GM18511 (cell line): Measurements from ENCODE around the gene MST1R.

Experiments used
- ATAC-seq: cut with Tn5 transposase; IDR thresholded peaks from one replicate; pipeline ENCODE4 v1.9.1; 2021; ENCODE audit warnings: mild to moderate bottlenecking, moderate library complexity; ENCODE audit not compliant: unreplicated experiment

The MST1R gene

DNA sequence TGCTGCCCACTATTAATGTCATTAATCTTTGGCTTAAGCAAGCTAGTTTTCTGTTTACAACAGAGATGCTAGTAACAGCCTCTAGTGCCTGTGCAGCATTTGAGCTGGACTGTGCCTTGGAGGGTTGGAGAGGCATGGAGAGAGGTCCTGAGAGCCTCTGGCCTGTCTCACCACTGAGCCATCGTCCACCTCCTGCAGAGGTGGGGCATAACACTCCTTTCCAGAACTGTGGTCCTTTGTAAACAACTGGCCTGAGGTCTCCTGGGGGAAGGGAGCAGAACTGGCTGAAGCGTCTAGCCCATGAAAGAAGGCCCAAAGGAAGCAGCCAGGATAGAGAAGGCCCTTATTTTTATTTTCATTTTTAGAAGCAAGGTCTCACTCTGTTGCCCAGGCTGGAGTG, 24.0 kb downstream of the MST1R start:
- ATAC-seq, result no peak

DNA sequence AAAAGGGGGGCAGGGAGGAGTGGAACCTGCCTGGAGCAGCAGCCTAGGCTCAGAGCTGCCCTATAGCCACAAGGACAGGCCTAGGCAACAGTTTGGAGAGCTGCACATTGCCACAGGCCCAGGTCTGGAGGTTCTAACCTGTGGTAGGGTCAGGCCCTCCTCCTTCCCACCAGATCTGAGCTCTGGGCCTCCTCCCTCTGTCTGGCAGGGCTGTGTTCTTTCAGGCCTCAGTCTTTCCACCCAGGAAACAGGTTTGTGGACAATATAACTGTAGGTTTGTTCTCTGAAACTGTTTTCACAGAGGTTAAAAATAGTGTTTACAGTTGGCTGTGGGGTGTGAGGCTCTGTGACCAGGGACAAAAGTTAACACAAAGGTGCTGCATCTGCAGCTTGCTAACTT, 25.0 kb downstream of the MST1R start:
- no peak for ATAC-seq

DNA sequence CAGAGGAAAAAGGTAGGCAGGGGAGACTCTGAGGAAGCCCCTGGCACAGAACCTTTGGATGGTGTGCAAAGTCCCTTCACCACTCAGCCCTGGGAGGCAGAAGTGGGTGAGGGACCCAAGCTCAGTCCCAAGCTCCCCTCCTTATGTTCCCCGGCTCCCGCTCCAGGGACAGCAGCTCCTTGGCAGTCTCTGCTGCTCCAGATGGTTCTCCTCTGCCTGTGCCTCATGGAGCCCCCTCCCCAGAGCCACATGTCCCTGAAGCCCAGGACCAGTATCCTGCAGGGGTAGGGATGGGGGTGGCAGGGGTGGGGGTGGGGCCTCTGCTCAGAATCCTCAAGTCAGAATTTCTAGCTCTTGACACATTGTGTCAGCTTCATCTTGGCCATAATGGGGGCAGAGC, 26.0 kb downstream of the MST1R start:
- ATAC-seq, result no peak

DNA sequence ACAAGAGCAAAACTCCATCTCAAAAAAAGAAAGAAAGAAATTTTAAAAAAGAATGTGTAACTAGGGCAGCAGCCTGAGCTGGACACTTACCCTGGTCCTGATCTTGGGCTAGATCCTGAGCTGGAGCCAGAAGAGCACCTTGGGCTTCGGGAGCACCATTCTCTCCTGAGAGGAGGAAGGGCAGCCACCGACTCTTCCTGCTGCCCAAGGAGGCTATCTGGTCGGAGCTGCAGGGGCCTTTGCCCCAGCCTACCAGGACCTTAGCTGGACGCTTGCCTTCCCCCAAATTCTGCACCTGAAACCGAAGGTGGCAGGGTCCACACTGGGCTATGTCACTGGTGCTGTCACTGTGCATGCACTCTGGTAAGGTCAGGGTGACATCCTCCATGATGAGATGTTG, 27.1 kb downstream of the MST1R start:
- ATAC-seq, result no peak

DNA sequence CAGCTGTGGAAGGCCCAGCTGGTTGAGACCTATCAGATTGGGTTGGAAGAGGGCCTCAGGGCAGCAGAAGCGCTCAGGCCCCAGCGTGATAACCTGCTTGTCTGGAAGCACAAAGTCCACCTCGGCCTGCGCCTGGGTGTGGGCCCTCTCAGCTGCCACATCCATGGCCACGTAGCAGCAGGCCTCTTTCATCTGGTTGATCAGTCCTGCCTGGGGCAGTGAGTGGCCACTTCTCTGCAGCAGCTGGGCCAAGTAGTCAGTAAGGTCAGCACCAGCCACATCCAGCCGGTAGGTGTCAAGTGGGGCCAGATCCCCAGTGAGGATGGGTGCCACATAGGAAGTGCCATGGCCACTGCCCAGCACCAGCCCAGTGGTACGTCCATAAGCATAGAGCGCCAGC, 30.1 kb downstream of the MST1R start:
- no peak for ATAC-seq

DNA sequence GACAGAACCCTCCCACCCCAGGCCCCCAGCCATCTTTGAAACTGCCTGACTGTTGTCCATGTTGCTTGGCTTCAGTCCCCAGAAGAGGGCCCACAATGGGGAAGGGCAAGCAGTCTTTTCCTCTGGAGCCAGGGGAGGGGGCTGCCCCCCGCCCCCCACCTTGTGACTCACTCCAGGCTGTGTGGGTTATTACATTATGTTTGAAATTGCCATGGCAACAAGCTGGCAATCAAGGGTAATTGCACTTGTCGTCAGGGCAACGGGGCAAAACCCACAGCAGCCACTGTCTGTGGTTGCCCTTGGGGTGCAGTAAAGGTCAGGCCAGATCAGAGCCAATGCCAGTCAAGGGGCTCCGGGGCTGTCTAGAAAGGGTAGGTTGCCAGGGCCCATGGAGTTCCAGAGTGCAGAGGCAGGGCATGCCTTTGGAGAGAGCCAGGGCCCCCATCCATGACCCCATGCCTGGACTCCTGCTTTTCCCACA, 30.8 kb downstream of the MST1R start:
- ATAC-seq, result no peak

DNA sequence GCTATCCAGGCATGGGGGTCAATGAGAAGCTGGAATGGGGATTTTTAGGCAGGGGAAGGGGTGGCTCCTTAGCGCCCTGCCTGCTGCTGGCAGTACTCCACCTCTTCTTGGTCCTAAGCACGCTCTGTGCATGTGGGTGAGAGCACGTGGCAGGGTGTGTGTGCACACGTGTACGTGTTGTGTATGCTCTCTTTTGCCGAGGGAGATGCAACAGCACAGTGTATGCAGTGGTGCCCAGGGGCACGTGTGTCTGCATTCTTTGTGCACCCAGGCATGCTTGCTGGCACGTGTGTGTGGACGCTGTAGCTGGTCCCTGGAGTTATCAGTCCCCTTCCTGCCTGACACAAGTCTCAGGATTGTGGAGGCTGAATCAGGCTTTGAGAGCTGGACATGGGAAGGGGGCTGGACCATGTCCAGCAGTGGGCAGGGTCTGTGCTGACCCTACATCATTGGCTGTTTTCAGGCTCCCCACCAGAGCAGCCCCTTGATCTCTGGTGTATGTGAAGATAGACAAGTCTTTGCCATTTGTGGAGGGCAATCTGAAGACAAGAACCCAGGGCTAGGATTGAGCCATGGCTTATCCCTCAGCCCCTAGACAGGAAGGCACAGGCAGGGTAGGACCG, 32.0 kb downstream of the MST1R start:
- no peak for ATAC-seq

DNA sequence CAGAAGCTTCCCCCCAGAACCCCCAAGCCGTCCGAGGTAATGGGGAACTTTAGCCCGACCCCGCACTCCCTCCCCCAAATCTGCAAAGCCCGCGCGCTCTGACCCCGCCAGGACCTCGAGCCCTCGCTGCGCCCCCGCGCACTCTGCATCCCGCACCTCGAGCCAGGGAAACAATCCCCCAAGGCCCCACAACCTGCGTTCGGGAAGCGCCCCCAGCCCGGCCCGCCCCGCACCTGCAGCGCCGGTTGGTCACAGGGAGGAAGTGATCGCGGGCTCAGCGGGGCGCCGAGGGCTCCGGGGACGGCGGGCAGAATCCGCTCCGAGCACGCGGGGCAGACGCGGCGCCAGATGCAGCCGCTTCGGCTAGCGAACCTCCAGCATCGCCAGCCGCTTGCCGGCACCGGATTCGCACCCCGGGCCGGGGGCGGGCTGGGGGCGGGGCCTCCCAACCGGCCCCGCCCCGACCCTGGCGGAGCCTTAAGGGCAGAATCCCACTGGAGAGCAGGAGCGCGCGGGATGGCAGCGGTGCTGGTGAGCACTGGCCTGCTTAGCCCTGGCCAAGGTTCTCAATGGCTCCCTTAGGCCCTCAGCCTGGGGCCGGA, 34.0 kb downstream of the MST1R start, which contains the start of gene CAMKV:
Gene CAMKV (minus strand): TSS at position 382 of the 602 bp plus-strand sequence. CDS start 7,518 bp downstream, outside the sequence.
- ATAC-seq, result no peak

DNA sequence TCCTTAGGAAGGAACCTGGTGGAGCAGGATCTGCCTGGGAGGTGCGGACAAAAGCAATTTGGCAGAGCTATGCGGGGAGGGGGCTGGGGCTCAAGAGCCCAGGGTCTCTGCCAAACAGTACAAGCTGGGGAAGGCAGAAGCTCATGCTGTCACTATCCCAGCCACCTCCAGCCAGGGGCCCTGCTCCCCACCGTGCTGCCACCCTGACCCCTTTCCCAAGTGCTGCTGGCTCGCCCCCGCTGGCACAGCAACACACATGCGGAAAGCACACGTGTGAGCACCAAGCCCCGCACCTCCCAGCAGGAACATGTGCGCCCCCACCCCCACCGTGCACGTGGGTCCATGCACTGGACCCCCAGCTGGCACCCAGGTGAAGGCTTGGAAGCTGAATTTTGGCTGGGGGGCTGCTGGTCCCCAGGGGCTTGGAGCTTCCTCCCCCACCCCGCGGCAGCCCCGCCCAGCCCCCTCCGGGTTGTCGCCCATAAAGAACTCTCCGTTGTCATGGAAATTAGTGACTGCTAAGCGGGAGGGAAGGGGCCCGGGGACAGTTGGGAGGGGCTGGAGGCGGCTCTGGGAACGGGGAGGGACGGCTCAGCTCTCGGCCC, 34.7 kb downstream of the MST1R start:
- no peak for ATAC-seq

DNA sequence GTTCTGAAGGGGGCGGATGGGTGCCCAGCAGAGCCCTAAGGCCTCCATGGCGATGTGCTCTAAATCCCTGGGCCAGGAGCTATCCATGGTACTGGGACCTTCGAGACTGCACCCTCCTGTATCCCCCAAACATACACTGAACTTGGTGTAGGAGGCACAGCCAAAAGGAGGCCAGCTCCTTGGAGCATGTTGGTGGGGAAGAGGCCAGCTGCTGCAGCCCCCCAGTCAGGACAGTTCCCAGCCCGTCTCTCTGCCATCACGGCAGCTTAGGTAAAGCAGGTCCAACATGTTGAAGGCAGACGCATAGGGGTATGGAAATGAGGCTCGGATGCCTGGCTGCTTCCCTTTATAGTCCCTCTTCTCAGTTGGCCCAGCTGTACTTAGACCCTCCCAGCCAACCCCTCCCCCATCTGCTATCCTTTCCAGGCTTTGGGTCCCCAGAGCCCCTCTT, 35.8 kb downstream of the MST1R start:
- no peak for ATAC-seq

DNA sequence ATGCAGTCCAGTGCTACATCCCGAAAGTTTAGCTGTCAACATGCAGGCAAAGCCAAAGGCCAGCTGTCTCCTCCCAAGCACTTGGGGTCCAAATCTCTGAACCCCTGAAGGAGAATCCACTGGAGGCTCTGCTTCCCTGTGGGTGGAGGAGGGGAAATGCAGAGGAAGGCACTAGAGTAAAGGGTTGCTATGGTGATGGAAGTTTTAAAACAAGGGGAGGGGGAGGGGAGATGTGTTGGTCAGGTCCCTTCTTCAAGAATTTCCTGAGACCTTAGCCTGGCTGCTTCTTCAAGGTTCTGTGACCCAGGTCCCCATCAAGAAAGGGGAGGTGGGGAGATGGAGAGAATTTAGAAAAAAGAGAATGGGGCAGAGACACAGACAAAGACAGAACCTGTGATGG, 36.3 kb downstream of the MST1R start:
- ATAC-seq, result no peak

DNA sequence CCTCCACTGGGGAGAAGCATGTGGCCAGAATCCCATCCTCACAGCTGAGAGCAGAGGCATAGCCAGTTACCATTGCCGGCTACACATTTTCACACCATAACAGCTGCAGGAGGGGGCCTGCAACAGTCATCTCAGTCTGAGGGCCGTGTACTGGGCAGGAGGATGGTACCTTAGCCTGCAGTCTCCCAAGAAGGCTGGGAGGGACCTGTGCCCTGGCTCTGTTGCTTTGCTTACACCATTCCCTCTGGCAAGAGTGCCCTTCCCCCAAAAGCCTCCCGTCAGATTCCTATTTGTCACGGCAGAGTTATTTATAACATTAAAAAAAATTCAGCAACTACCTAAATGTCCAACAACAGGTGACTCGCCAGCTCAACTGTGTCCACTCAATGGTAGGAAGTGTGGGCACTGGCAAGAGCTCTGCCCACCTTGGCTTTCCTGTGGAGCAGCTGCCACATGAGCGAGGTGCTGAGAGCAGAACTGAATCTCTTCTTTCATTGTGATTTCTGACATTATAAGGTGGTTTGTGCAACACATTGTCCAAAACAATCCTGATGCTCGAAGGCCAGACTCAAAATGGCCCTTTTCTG, 38.4 kb downstream of the MST1R start:
- ATAC-seq, result no peak

DNA sequence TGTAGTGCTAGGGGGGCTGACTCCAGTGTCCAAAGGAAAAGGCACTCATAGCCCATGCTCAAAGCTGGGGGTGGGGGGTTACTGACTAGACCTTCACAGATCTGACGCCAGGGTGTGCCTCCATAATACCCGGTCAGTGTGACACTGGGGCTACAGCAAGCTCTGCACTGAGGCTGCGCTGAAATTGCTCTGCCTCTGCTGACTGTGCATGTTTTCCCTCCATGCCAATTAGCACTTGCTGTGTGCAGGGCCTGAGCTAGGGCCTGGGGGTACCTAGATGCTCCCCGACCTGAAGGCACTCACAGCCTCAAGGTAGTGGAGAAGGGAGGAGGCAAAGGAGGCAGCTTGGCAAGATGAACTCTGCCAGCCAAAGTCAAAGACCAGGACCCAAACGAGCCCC, 39.2 kb downstream of the MST1R start:
- no peak for ATAC-seq

DNA sequence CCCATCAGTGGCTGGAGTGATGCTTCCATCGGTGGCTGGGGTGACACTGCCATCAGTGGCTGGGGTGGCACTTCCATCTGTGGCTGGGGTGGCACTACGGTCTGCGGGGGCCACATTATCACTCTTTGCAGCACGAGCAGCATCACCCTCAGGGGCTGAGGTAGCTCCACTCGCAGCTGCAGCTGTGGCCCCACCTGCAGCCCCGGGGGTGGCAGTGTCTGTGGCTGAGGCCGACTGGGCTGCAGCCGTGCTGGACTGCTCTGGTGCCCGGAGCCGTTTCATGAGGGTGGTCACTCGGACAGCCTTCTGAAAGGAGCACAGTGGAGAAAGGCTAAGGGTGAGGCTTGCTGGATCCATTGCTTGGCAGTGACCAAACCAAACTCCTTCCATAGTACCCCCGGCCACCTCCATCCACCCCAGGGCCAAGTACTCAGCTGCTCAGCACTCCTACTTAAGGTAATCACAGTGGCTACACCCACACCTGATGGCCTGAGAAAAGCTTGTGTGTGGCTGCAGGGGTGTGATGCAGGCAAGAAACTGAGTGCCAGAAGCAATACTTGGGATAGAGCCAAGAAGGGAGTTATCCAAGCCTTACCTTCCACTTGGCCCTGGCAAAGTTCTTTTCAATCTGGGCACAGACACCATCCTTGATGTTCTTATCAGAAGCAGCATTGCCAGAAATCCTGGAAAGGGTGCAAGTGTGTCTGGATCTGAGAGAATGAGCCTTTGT, 43.9 kb downstream of the MST1R start:
- ATAC-seq, result no peak

DNA sequence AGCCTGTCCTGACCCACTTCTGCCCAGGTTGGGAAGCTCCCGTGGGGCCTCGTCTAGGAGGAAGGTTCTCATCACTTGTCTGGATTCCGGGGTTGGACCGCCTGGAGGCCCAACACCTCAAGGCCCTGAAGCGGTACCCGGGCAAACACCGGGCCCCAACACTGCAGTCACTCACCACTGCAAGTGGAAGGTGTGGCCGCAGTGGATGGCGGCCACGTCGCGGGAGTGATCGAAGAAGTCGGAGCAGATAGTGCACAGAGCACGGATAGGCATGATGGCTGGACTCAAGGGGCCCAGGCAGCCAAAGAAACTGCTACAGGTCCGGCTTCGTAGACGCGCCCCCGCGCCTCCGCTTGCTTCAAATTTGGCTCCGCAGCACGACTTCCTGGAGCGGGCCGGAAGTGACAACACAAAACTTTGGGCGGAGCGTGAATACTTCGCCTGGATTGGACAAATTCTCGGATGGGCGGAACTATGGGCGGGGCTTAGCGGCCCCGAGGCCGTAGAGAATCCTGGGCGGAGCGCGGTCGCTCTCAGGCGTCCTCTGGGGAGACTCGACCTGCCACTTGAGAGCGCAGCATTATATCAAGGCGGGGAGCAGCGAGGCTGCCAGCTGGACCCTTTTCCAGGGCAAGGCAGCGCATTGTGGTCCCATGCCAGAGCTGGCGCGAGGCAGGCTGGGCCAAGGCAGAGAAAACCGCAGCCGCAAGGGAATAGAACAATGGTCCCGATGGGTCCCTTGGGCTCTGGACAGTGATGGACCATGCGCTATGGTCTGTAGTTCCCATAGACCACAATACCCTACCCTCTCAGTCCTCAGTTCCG, 47.3 kb downstream of the MST1R start, which contains the start of gene TRAIP:
Gene TRAIP (minus strand): TSS at position 384 of the 825 bp plus-strand sequence. CDS start 111 bp downstream, at position 273.
- ATAC-seq, result peak; percentile 99

DNA sequence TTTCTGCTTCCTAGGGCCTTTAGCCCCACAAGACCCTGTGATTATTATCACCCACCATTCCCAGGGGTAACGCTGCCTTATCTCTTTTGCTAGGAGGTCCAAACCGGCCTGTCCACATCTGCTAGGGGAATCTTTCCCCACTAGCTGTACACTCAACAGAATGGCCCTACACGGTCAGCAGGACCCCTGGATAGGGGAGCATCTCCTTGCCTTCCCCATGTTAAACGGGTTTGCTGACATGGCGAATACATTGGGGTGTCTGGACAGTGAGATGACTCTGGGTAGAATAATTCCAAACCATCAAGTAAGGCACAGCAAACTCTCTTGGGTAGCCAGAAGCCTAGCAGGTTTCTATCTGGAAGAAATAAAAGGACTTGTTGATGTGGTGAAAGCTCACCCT, 48.0 kb downstream of the MST1R start:
- no peak for ATAC-seq

DNA sequence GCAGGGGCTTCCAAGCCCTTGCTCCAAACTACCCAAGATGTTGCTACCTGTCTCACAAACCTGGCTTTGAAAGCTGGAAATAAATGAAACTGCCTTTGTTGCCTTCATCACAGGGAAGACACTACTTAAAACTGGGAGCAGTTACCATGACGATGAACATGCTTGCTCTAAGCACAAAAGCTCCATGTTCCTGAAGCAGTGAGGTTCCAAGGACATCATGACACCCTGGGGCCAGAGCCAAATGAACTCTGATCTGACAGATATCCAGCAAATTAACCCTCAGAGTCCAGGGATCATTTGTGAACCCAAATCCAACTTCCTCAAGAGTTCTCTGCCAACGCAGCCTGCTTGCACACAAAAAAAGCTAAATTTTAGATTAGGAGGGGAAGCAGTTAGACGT, 58.0 kb downstream of the MST1R start:
- no peak for ATAC-seq

DNA sequence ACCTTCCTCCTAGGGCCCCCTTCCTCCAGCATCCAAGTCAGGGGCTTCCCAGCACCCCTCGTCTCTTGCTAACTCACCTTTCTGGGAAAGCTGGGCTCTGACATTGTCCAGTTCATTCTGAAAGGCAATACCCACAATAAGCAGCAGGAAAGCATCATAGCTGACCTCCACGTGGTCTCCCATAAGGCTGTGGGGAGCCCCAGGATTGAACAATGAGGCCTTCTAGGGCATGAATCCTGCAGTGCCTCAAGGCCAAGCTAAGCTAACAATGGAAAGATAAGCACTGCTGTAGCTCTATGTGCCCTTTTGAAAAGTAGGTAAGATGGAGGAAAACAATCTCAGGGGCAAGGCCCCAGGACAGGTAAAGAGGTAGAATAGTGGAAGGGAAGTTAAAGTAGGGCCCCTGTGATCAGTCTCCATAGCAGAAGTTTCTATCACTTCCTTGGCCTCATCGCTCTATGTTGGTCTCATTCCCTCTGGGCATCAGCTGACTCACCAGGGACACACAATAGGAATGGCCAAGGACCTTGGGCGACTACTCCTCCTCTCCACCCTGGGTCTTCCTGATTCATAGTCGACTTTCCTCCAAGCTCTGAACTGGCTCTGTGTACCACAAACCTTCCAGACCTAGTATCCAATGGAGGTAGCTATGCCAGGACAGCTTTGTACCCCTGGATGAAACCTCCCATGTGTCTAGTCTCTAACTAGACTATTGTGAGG, 59.0 kb downstream of the MST1R start:
- ATAC-seq, result no peak

DNA sequence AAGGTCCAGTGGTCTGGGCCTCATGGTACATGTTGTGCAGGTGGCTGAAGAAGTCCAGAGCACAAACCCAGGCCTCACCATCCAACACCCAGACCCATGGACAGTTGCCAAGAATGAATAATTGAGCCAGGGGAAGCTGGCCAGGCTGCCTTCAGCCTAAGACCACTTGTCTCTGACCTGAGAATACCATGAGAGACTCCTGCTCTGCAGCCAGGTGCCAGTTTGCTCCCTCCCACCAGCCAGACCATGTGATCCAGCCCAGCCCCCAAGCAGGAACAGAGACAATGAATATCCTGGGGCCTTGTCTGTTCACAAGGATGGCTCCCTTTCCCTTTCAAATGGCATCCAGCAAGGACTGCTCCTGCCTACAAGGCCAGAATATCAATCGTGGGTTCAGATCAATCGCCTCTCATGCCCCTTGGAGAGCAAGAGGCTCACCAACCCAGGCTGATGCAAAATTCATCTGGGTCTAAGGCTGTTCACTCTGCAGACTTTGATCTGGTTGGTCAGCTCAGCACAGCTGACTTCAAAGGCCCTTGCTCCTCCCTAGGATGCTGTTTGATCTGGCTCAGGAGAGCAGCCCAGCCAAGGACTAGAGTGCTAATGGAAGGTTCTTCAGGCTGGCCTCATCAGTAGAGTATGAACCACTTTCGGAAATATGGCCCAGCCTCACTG, 60.7 kb downstream of the MST1R start:
- no peak for ATAC-seq
